Measurements from ENCODE around the gene FGGY.

DNA sequence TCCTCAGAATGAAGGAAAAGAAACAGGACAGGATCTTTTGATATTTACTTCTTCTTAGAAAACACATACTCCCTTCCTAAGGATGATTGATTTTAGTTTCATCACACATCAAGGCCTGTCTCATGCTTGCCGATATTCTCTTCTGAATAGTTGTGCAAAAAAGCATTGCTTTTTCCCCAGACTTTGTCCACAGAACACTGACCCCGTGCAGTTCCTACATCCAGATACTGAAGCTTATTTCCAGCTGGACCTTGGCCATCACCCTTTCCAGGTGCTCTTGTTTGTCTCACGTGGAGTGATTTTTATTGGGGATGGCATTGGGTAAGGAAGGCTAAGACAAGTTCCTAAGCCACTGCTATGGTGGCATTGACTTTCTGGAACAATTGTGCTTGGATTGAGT, 320.5 kb downstream of the FGGY start:
- TF ChIP-seq YY1 (IDR thresholded peaks at IDR 0.05; ENCODE audit: insufficient read depth, insufficient read length) (no peak), SUZ12 (IDR thresholded peaks at IDR 0.05; ENCODE audit: extremely low read depth, insufficient read depth, insufficient read length) (no peak), ZNF274 (IDR thresholded peaks at IDR 0.05; ENCODE audit: low read depth, low read length) (no peak)

Measured in NT2/D1 (cell line).